ENCODE data around the gene MADCAM1.
A peak's percentile ranks its signal among the peaks of the same experiment; 100 is the strongest.

Gene MADCAM1

GRCh38 chr19:530134-531008 is 34.1 kb downstream of the MADCAM1 start:
- intact Hi-C loops (cut with DNase I): loop anchor here (2.0 kb wide), 1 partner anchor 22 kb away; no protein-coding TSS in a partner anchor

DNA sequence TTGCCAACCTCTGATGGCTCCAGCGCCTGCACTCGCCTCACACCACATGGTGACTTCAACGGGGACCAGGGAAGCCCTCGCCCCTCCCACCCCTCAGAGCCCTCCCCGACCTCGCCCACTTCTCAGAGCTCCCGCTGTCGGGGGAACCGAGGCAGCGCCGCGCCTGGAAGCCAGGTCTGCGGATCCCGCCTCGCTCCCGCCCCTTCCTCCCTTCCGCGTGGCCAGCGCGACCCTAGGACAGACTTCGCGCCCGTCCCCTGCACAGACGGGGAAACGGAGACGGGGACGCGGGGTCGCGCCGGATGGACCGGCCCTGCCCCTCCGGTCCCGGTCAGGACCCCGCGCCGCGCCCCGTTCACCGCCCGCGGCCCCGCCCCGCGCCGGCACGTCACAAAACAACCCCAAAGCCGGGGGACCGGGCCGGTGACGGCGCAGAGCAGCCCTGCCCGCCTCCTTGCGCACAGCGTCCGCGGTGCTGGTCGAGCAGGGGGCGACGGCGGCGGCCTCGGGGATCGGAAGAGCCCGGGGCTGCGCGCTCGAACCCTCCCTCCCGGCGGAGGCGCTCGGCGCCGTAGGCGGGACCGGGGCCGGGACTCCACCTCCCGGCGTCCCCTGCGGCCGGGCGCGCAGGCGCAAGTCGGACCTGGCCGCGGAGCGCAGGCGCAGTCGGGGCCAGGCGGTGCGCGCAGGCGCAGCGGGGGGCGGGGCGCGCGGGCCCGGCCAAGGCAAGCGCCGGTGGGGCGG is 34.9 kb downstream of the MADCAM1 start:
- intact Hi-C loops (cut with DNase I): loop anchor here (2.0 kb wide), 1 partner anchor 22 kb away; no protein-coding TSS in a partner anchor
- DNase-seq: peak in 8 of 10 donors; percentile 54 to 96 (median 60)

More at GRCh38 chr19:530134-531008, 34.1 kb downstream of the MADCAM1 start:
- no peak for DNase-seq

DNA sequence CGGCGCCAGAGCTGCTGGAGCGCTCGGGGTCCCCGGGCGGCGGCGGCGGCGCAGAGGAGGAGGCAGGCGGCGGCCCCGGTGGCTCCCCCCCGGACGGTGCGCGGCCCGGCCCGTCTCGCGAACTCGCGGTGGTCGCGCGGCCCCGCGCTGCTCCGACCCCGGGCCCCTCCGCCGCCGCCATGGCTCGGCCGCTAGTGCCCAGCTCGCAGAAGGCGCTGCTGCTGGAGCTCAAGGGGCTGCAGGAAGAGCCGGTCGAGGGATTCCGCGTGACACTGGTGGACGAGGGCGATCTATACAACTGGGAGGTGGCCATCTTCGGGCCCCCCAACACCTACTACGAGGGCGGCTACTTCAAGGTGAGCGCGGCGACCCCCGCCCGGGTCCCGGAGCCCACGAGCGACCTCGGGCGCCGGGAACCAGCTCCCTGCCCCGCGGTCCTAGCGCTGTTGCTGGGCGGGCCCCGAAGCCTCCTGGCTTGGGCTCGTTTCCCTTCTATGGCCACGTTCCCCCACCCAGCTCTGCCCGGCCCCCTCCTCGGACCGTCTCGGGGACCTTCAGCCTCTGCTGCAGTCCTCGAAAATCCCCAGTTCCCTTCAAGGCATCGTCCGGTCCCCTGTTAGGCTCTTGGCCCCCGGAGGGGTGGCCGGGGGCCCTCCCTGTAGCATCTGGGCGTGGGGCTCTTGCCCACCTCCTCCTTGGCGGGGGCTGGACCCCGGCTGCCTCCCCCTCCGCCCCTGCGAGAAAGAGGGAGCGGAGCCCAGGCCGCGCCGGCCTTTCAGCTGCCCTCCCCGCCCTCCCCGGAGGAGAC is 35.7 kb downstream of the MADCAM1 start, which contains the start of gene CDC34:
TSS of gene CDC34 (plus strand) at position 8 of the 808 bp plus-strand sequence. CDS start at position 180, 172 bp downstream.
- peak in 1 of 10 donors; percentile 84 for DNase-seq
- intact Hi-C loops (cut with DNase I): loop anchor here (2.0 kb wide), 2 partner anchors 23 to 39 kb away; no protein-coding TSS in a partner anchor

DNA sequence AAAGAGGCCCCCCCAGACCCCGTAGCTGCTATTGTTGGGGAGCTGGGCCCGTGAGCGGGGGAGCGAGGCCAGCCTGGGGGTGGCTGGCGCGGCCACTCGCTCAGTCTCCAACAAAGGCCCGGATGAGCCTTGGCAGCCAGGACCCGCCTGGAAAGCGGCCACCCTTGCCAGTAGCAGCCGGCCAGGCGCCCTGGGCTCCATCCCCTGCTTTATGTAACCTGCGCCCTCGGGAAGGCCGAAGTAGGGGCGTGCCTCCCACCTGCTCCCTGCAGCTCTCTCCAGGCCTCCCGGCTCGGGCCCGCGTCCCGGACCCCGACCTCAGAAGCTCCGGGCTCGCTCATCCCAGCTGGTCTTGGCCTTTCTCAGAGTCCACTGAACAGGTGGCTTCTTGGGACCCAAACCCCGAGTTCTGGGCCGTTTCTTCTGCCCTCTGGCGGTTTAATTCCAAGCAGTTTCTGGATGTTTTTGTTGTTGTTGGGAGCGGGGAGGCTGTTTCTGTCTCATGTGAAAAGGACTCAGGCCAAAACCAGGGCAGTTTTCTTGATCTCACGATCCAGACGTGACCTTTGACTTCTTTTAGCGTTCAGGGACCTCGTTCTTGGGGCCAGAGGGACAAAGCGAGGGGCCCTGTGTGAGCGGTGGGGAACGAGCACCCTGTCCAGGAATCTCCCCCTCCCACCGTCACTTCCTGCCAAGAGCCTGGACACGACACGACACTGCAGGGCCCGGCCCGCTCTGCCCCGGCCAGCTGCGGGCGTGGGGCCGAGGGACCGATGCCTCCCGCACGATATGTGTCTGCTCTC is 36.5 kb downstream of the MADCAM1 start:
- intact Hi-C loops (cut with DNase I): loop anchor here (2.0 kb wide), 1 partner anchor 38 kb away; no protein-coding TSS in a partner anchor

DNA sequence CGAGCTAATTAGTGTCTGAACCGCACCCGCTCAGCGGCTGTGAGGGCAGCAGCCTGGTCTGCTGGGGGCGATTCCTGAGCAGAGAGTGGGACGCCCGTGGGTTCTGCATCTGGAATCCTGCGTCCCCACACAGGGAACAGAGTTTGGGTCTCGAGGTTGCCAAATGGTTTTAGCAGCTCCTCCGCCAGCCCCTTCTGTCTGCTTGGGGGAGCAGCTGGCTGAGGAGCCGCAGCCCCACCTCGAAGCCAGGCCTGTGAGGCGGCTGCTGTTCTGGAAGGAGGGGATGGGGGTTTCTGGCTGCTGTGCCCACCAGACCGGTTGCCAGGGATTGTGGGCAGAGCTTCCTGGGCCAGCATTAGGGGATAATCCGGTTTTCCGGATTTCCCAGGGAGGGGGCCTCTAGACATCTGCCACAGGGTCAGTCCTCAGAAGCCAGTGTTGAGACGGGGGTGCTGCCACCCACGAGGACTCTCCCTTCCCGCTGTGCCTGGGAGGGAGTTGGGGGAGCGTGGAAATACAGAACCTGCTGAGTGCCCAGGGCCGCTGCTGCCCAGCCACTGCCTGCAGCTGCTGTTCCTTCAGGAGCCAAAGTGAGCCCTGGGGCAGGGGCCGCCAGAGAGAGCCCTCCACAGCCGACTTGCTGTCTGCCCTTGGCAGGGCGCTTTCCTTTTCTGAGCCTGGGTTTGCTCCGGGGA is 37.2 kb downstream of the MADCAM1 start:
- peak in 4 of 10 donors; percentile 6 to 85 (median 81) for DNase-seq
- intact Hi-C loops (cut with DNase I): loop anchor here (2.0 kb wide), 1 partner anchor 37 kb away; no protein-coding TSS in a partner anchor

More for the DNA sequence above, 36.5 kb downstream of the MADCAM1 start:
- peak; percentile 69 to 94 (median 80) for DNase-seq

DNA sequence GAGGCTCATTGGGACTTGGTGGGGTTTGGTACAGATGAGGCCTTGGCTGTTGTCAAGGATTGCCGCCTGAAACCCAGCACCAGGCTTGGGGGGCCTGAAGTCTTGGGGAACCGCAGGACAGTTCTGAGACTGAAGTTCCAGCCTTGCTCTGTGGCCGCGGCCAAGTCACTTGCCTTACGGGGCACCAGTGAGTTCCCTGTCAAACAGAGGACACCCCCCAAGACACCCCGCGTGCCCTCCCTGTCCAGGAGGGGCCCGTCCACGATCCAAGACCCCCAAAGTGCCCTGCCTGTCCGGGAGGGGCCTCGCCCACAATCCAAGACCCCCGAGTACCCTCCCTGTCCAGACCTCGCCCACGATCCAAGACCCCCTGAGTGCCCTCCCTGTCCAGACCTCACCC is 37.8 kb downstream of the MADCAM1 start:
- intact Hi-C loops (cut with DNase I): no loop called here

DNA sequence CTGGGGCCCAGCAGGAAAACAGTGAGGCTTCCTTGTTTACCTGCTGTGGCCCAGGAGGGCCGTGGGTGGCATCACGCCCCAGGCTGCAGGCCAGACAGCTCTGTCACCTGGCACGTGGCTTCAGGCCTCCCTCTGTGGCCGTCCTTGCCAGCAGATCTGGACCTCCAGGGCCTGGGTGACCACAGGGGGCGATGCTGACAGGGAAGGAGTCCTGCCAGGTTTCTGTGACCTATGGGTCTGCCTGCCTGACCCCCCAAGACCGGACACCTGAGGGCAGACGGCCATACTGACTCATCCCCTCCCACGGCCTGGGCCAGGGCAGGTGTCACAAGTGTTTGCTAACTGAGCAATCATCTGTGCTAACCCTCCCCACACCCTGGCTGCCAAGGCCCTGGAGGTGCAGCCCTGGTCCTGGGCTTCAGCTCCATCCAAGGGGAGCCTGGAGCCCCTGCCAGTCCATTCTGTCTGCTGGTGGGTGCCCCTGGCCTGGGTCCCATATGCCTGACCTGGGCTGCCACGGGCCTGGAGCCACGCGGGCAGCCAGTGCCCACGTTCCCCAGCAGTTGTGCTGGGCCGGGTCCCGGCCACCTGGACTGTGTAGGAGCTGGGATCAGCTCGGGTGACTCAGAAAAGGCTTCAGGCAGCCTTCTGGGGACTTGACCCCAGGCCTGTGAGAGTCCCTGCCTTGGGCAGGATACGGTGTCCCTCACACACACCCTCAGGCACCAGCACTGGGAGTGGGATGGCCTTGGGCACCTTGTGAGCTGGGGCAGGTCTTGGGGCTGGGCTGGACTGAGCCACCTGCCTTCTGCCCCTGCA is 38.9 kb downstream of the MADCAM1 start:
- DNase-seq: peak in 1 of 10 donors; percentile 82
- intact Hi-C loops (cut with DNase I): no loop called here

More for the DNA sequence above, 37.8 kb downstream of the MADCAM1 start:
- peak in 1 of 10 donors; percentile 69 for DNase-seq

DNA sequence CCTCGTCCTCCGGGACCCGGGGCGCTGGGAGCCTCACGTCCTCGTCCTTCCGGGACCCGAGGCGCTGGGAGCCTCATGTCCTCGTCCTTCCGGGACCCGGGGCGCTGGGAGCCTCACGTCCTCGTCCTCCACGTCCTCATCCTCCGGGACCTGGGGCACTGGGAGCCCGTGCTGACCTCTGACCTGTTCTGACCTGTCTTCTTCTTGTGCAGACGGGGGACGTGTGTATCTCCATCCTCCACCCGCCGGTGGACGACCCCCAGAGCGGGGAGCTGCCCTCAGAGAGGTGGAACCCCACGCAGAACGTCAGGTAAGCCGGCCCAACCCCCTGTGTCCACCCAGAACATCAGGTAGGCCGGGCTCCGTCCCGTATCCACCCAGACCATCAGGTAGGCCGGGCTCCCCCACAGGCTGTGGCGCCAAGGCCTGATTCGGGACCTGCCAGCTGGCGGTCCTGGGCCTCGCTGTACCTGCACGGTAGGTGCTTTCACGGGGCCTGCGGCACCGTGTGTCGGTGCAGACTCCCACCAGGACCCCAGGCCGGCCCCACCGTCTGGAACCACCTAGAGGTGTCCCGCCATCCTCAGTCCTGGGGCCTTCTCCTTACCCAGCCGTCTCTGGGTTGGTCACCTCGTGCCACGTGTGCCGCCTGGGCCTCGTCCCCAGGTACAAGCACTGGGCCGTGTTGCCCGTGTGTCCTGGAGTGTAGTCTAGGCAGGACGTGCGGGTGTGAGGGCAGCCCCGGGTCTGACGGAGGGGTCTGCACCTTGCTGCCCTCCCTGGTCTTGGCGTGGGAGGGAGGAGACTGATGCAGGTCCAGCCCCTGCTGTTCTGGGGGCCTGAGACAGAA is 40.0 kb downstream of the MADCAM1 start:
- no peak for DNase-seq
- intact Hi-C loops (cut with DNase I): no loop called here

DNA sequence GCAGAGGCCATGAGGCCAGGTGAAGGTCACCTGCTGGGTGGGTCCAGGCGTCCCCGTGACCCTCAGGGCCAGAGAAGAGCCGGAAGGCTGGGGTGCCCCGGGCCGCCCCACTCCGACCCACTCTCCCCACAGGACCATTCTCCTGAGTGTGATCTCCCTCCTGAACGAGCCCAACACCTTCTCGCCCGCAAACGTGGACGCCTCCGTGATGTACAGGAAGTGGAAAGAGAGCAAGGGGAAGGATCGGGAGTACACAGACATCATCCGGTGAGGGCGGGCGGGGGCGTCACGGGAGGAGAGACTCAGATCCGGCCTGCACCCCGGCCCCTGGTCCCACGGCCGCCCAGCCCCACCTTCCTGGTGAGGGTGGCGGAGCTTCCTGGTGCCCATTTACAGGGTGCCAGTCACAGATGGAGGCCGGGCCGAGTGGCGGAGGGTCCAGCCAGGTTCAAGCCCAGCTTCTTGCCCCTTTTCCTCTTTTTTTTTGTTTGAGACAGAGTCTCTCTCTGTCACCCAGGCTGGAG is 40.7 kb downstream of the MADCAM1 start:
- intact Hi-C loops (cut with DNase I): no loop called here
- DNase-seq: no peak

DNA sequence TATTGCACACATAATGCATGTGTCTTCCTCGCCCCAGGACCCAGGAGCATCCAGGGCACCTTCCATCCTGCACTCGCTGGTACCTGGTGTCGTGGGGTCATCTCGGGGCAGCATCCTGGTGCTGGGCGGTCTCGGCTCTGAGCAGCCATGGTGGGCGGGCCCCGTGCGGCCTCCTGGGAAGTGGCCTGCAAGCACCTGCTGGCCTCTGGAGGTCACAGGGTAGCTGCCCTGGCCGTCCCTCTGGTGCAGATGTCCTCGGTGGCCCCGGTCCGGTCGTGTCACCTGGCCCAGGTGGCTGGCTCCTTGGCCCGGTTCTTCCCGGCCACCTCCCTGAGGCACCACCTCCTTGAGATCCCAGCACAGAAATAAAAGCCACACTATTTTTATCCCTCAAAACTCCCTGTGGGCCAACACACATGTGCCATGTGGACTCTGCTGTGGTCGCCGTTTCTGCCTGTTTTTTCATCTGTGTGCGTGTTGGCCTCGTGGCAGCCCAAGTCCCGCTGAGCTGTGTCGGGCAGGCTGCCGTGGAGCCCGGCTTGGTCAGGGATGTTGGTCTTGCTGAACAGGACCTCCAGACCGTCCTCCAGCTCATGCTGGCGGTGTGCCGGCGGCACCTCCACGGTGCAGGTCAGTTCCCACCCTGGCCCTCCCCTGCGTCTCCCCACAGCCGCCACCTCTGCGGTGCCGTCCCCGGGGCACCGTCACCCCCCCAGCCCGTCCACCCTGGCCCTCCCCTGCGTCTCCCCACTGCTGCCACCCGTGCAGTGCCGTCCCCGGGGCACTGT is 42.5 kb downstream of the MADCAM1 start:
- intact Hi-C loops (cut with DNase I): no loop called here
- no peak for DNase-seq

DNA sequence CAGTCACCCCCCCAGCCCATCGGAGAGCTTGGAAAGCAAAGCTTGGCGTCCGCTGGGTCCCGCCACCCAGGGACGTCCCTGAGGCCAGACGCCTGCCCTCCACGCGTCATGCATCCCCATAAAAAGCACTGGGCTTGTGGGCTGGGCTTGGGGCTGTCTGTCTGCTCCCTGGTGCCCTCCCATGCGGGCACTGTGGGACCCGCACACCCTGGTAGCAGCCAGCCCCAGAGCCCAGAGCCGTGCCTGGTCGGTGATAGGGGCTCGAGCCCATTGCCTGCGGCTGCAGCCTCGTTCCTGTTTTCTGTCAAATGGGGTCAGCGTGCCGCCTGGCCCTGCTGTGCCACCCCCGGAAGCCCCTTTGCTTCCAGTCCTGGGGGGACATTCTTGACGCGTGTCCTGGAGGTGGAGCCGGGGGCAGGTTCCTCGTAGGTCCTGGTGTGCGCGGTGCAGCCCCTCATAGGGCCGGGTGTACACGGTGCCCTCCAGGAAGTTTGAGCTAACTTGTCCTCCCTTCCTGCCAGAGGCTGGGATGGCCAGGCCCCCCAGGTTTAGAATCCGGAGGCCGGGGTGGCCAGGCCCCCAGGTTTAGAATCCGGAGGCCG is 43.2 kb downstream of the MADCAM1 start:
- DNase-seq: no peak
- intact Hi-C loops (cut with DNase I): no loop called here

DNA sequence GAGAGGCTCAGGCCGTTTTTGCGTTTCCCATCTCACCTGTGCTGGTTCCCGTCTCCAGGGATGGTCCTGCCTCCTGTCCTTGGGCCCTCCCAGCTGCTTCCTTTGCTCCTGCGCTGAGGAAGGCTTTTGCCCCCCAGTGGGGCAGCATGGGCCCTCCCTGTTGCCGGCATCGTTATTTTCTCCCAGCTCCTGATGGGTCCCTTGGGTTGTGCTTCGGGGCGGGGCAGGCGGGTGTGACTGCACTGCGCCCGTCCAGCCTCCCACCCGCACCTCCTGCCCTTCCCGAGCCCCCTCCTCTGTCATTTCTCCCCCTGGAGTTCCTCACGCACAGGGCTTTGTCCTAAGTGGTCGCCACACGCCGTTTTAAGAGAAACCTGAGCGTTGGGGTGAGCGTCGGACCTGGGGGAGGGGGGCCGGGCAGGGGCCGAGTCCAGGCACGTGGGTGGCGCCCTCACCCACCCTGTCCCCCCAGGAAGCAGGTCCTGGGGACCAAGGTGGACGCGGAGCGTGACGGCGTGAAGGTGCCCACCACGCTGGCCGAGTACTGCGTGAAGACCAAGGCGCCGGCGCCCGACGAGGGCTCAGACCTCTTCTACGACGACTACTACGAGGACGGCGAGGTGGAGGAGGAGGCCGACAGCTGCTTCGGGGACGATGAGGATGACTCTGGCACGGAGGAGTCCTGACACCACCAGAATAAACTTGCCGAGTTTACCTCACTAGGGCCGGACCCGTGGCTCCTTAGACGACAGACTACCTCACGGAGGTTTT is 44.8 kb downstream of the MADCAM1 start:
- intact Hi-C loops (cut with DNase I): no loop called here
- DNase-seq: no peak

- no peak for DNase-seq
Measured at GRCh38 chr19:541699-542098, 45.4 kb downstream of the MADCAM1 start.

GRCh38 chr19:542173-542866 is 46.0 kb downstream of the MADCAM1 start:
- DNase-seq: no peak
- intact Hi-C loops (cut with DNase I): no loop called here

More at GRCh38 chr19:541699-542098, 45.4 kb downstream of the MADCAM1 start:
- intact Hi-C loops (cut with DNase I): no loop called here

Data from posterior cingulate gyrus (tissue), 11 donors.